Fibroblast of the conjunctiva (primary cell): ENCODE results near the gene PPP1R3E.

Experiments used
- DNase-seq: peaks from one replicate; pipeline ENCODE4 v3.0.0-alpha.2; 2010; ENCODE audit warnings: low read depth

PPP1R3E gene

GRCh38 chr14:23322568-23323517 is 20.2 kb upstream of the PPP1R3E start:
- no peak for DNase-seq

- DNase-seq: no peak
These were observed 19.2 kb upstream of the PPP1R3E start for GRCh38 chr14:23321572-23322547.

GRCh38 chr14:23320584-23321571 is 18.2 kb upstream of the PPP1R3E start, which contains the start of gene PABPN1:
Gene PABPN1 (plus strand): TSS chr14:23321457. CDS start chr14:23321470, 13 bp downstream.
- DNase-seq: peak; percentile 100

- DNase-seq: no peak
These were observed 17.3 kb upstream of the PPP1R3E start for GRCh38 chr14:23319746-23320583.

- no peak for DNase-seq
These were observed 13.6 kb upstream of the PPP1R3E start for GRCh38 chr14:23316300-23316699.

GRCh38 chr14:23310546-23310945 is 7.9 kb upstream of the PPP1R3E start:
- no peak for DNase-seq

- no peak for DNase-seq
These were observed 6.2 kb upstream of the PPP1R3E start for GRCh38 chr14:23308721-23309445.

- DNase-seq: no peak
These were observed 5.3 kb upstream of the PPP1R3E start for GRCh38 chr14:23307687-23308644.

- DNase-seq: no peak
These were observed 4.5 kb upstream of the PPP1R3E start for GRCh38 chr14:23307146-23307530.

- DNase-seq: peak; percentile 63
These were observed 3.9 kb upstream of the PPP1R3E start, which contains the start of gene BCL2L2 for GRCh38 chr14:23306412-23307145. Gene BCL2L2 (plus strand): TSS chr14:23306833. CDS start chr14:23307768, 935 bp downstream.

GRCh38 chr14:23301969-23302289 is 730 bp downstream of the PPP1R3E start:
- DNase-seq: no peak

GRCh38 chr14:23301288-23301968 is 1.2 kb downstream of the PPP1R3E start:
- DNase-seq: peak; percentile 98

GRCh38 chr14:23300687-23301223 is 1.9 kb downstream of the PPP1R3E start:
- DNase-seq: no peak

- no peak for DNase-seq
These were observed 2.5 kb downstream of the PPP1R3E start for GRCh38 chr14:23299986-23300686.

GRCh38 chr14:23299211-23299957 is 3.3 kb downstream of the PPP1R3E start:
- DNase-seq: peak; percentile 71
